Stomach smooth muscle (tissue), 2 donors: ENCODE measurements around the gene THAP11.

Source experiments
- H3K27ac ChIP-seq: one replicate; pipeline ENCODE4 v1.7.0; 2013; ENCODE audit warnings: mild to moderate bottlenecking, low read length, inconsistent platforms
- H3K27me3 ChIP-seq, 2 donors: one replicate each; pipeline ENCODE4 v1.7.0; 2013; ENCODE audit warnings: low read length in 2 of 2; ENCODE audit not compliant: insufficient read depth in 2 of 2, control insufficient read depth in 1 of 2
- H3K36me3 ChIP-seq, 2 donors: one replicate each; pipeline ENCODE4 v1.7.0; 2013; ENCODE audit warnings: low read length in 2 of 2; ENCODE audit not compliant: control insufficient read depth in 2 of 2, insufficient read depth in 2 of 2
- H3K4me1 ChIP-seq: one replicate; pipeline ENCODE4 v1.7.0; 2013; ENCODE audit warnings: low read length; ENCODE audit not compliant: control insufficient read depth, insufficient read depth
- H3K4me3 ChIP-seq, 2 donors: one replicate each; pipeline ENCODE4 v1.7.0; 2013; ENCODE audit warnings: low read length in 2 of 2
- H3K9ac ChIP-seq, 2 donors: one replicate each; pipeline ENCODE4 v1.7.0; 2013; ENCODE audit warnings: low read length in 2 of 2, mild to moderate bottlenecking in 1 of 2
- H3K9me3 ChIP-seq, 2 donors: one replicate each; pipeline ENCODE4 v1.7.0; 2013; ENCODE audit warnings: low read length in 2 of 2; ENCODE audit not compliant: control insufficient read depth in 2 of 2
- donor health status: healthy.
- donor health status: Pancreatic carcinoma.

Gene THAP11

DNA sequence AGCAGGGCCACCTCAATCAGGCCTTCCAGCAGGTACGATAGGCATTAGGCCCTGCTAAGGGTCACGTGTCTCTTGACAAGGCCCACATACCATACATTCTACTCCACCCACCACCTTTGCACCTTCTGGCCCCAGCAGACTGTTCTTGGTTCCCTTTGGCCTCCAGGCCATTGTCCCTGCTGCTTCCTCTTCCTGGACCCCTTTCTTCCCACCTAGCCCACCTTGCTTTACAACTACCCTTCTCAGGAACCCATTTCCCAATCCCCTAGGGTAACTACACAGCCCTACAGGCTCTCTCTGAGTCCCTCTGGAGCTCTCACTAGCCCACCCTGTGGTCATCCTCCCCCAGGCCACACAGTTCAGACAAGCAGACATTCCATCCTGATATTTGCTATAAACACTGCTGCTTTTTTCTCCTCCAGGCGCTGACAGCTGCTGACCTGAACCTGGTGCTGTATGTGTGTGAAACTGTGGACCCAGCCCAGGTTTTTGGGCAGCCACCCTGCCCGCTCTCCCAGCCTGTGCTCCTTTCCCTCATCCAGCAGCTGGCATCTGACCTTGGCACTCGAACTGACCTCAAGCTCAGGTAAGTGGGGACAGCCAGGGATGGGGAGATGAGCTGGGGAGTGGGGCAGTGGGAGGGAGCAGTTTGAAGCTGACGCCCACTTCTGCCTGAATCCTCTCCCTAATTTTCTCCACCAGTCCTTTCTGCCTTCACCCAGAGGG, 41.2 kb downstream of the THAP11 start:
- H3K4me1 ChIP-seq: peaks cover 15% of the 10 kb centered on the region
- no peaks in the 10 kb centered on the region for H3K27me3 ChIP-seq
- H3K4me3 ChIP-seq: no peak overlapping the region
- peak overlapping the region; percentile 41 for H3K27ac ChIP-seq
- peaks cover 54% of the 10 kb centered on the region in 2 donors for H3K36me3 ChIP-seq
- no peaks in the 10 kb centered on the region for H3K9me3 ChIP-seq
- H3K9ac ChIP-seq: no peak overlapping the region

- peaks cover 15% of the 10 kb centered on the region for H3K4me1 ChIP-seq
- peak overlapping the region; percentile 41 for H3K27ac ChIP-seq
- peaks cover 48% of the 10 kb centered on the region in 2 donors for H3K36me3 ChIP-seq
- H3K9me3 ChIP-seq: no peaks in the 10 kb centered on the region
- no peak overlapping the region for H3K9ac ChIP-seq
- no peaks in the 10 kb centered on the region for H3K27me3 ChIP-seq
- no peak overlapping the region for H3K4me3 ChIP-seq
Observed at GRCh38 chr16:67883872-67884261, 41.7 kb downstream of the THAP11 start.

DNA sequence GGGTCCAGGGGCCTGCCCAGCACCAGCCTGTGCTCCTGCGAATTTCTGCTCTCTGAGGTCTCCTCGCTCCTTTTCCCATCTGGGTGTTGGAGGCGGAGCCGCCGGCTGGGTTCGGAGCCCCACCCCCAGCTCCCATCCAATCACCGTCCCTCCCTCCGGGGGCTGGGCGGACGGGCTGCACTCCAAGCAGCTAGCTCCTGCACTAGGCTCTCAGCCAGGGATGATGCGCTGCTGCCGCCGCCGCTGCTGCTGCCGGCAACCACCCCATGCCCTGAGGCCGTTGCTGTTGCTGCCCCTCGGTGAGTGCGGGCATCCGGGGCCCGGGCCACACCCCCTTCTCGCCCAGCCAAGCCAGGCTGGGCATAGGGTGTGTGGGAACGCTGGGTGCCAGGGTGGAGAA, 42.6 kb downstream of the THAP11 start, which contains the start of gene NRN1L:
TSS of gene NRN1L (plus strand) at position 202 of the 400 bp plus-strand sequence. CDS start at position 221, 19 bp downstream.
- peak within 1 kb of the TSS; percentile 41 for H3K27ac ChIP-seq
- H3K4me3 ChIP-seq: peak within 1 kb of the TSS; percentile 35 to 64
- H3K27me3 ChIP-seq: no peaks in the 10 kb centered on the region
- no peaks in the 10 kb centered on the region for H3K9me3 ChIP-seq
- H3K4me1 ChIP-seq: peaks cover 15% of the 10 kb centered on the region
- H3K9ac ChIP-seq: peak within 1 kb of the TSS in 1 of 2 donors; percentile 5
- peaks cover 40% of the 10 kb centered on the region in 2 donors for H3K36me3 ChIP-seq

DNA sequence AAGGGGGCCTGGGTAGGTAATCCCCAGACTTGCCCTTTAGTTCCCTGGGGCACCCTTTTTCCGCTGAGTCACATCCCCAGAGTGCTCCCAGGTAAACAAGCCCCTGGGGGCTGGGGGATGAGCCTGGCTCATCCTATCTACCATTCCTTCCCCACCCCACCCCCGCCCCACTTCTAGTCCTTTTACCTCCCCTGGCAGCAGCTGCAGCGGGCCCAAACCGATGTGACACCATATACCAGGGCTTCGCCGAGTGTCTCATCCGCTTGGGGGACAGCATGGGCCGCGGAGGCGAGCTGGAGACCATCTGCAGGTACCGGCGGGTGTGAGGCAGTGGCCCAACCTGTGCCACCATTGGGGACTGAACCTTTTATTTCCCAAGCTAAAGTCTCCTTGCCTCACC, 43.4 kb downstream of the THAP11 start:
- H3K9ac ChIP-seq: no peak overlapping the region
- H3K4me3 ChIP-seq: no peak overlapping the region
- peaks cover 15% of the 10 kb centered on the region for H3K4me1 ChIP-seq
- H3K36me3 ChIP-seq: peaks cover 31% of the 10 kb centered on the region in 2 donors
- H3K27ac ChIP-seq: peak overlapping the region; percentile 41
- H3K9me3 ChIP-seq: no peaks in the 10 kb centered on the region
- no peaks in the 10 kb centered on the region for H3K27me3 ChIP-seq

DNA sequence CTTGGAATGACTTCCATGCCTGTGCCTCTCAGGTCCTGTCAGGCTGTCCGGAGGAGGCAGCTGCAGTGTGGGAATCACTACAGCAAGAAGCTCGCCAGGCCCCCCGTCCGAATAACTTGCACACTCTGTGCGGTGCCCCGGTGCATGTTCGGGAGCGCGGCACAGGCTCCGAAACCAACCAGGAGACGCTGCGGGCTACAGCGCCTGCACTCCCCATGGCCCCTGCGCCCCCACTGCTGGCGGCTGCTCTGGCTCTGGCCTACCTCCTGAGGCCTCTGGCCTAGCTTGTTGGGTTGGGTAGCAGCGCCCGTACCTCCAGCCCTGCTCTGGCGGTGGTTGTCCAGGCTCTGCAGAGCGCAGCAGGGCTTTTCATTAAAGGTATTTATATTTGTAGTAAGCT, 43.9 kb downstream of the THAP11 start:
- no peak overlapping the region for H3K27ac ChIP-seq
- no peak overlapping the region for H3K4me3 ChIP-seq
- no peaks in the 10 kb centered on the region for H3K27me3 ChIP-seq
- peaks cover 15% of the 10 kb centered on the region for H3K4me1 ChIP-seq
- H3K9me3 ChIP-seq: no peaks in the 10 kb centered on the region
- no peak overlapping the region for H3K9ac ChIP-seq
- peaks cover 27% of the 10 kb centered on the region in 2 donors for H3K36me3 ChIP-seq

- no peak overlapping the region for H3K27ac ChIP-seq
- H3K4me3 ChIP-seq: no peak overlapping the region
- H3K27me3 ChIP-seq: no peaks in the 10 kb centered on the region
- H3K9me3 ChIP-seq: no peaks in the 10 kb centered on the region
- H3K36me3 ChIP-seq: peaks cover 23% of the 10 kb centered on the region in 2 donors
- no peak overlapping the region for H3K9ac ChIP-seq
- peaks cover 15% of the 10 kb centered on the region for H3K4me1 ChIP-seq
Observed at GRCh38 chr16:67886387-67886786, 44.3 kb downstream of the THAP11 start.

DNA sequence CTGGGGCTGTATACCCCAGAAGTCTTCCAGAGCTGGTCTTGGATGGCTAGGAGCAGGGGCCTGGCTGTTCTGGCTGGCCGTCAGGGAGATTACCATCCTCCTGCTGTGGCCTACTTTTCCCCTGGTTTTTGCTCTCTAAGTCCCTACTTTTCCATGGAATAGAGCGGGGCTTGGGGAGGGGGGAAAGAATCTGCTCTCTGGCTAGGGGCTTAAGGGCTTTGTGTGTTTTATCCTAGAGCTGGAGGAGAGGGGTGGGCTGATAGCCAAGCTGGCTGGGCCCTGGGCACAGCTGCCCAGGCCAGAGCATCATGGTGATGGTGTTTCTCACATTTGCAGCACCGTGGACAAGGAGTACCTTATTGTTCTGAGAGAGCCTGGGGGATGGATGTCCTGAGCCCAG, 46.2 kb downstream of the THAP11 start:
- Histone ChIP-seq H3K27ac (no peak overlapping the region), H3K9me3 (no peaks in the 10 kb centered on the region), H3K27me3 (no peaks in the 10 kb centered on the region), H3K4me3 (no peak overlapping the region), H3K9ac (no peak overlapping the region), H3K36me3 (peaks cover 3% of the 10 kb centered on the region in 2 donors), H3K4me1 (peaks cover 21% of the 10 kb centered on the region)

GRCh38 chr16:67892375-67892774, 50.3 kb downstream of the THAP11 start:
- peaks cover 29% of the 10 kb centered on the region for H3K4me1 ChIP-seq
- H3K27me3 ChIP-seq: no peaks in the 10 kb centered on the region
- H3K9me3 ChIP-seq: no peaks in the 10 kb centered on the region
- peak overlapping the region; percentile 75 to 79 for H3K9ac ChIP-seq
- H3K27ac ChIP-seq: peak overlapping the region; percentile 55
- H3K36me3 ChIP-seq: no peaks in the 10 kb centered on the region
- H3K4me3 ChIP-seq: peak overlapping the region; percentile 76 to 87

DNA sequence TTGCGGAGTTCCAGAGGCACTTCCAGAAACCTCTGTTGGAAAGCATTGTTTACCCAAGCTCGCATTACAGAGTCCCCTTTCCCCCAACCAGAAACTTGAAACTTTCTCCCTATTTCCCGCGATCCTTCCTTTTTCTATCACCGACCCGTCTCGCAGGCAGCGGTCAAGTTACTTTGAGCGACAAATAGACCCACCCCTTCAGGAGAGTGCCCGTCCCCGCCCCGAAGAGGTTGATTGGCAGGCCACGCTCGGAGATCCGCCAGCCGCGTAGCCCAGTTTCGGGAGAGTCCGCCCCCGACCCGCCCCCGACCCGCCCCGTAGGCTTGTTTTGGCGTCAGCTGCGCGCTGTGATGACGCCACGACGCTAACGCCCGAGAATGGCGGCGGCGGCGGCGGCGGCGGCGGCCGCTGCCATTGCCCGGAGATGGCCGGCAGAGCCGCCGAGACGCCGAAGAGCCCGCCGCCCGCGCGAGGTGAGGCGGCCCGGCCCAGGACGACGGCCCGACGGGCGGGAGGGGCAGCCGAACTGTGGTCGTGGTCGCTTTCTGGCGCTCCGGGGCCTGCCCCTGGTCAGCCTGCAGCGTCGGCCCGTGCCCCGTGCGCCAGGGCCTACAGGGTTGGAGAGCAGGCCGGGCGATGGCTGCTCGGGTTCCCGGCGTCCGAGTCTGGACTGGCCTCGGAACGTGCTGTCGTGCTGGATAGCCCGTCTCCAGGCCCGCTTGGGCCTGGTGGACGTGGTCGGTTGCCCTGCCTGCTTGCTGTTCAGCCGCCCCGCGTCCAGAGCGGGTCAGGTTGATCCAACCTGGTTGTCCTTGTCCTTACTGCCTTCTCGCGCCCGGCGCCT, 51.0 kb downstream of the THAP11 start, which contains the start of gene PSKH1:
TSS of gene PSKH1 (plus strand) at position 356 of the 844 bp plus-strand sequence. CDS start 15,496 bp downstream, outside the sequence.
- peak within 1 kb of the TSS; percentile 90 for H3K27ac ChIP-seq
- no peaks in the 10 kb centered on the region for H3K36me3 ChIP-seq
- peak within 1 kb of the TSS; percentile 87 to 96 for H3K4me3 ChIP-seq
- H3K9ac ChIP-seq: peak within 1 kb of the TSS; percentile 96 to 99
- peaks cover 30% of the 10 kb centered on the region for H3K4me1 ChIP-seq
- H3K9me3 ChIP-seq: no peaks in the 10 kb centered on the region
- H3K27me3 ChIP-seq: no peaks in the 10 kb centered on the region
